HG03064 (cell line): ENCODE results near the gene SCARB2.

Experiments used
- ATAC-seq: cut with Tn5 transposase; IDR thresholded peaks from one replicate; pipeline ENCODE4 v1.9.1; 2021; ENCODE audit warnings: low read depth; ENCODE audit not compliant: unreplicated experiment

SCARB2 gene

GRCh38 chr4:76233083-76233482 lies 19.5 kb upstream of the SCARB2 start:
- ATAC-seq, result no peak

GRCh38 chr4:76232681-76233080 lies 19.1 kb upstream of the SCARB2 start:
- no peak for ATAC-seq

DNA sequence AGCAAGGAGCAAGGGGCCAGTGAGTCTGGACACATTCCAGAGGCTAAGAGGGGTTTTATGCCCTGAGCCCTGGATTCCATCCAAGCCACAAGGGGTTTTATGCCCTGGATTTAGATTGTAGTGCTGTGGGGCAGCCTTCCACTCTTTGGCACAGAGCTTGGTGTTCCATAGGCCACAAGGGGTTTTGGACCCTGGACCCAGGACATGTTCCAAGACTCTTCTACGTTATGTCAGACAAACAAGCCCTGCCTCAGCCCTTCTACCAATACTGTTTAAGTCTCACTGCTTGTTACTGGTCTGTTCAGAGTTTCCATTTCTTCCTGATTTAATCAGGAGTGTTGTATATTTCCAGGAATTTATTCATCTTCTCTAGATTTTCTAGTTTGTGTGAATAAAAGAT lies 12.8 kb upstream of the SCARB2 start:
- ATAC-seq, result no peak

- ATAC-seq, result no peak
These were observed 10.5 kb upstream of the SCARB2 start for GRCh38 chr4:76224171-76224570.

DNA sequence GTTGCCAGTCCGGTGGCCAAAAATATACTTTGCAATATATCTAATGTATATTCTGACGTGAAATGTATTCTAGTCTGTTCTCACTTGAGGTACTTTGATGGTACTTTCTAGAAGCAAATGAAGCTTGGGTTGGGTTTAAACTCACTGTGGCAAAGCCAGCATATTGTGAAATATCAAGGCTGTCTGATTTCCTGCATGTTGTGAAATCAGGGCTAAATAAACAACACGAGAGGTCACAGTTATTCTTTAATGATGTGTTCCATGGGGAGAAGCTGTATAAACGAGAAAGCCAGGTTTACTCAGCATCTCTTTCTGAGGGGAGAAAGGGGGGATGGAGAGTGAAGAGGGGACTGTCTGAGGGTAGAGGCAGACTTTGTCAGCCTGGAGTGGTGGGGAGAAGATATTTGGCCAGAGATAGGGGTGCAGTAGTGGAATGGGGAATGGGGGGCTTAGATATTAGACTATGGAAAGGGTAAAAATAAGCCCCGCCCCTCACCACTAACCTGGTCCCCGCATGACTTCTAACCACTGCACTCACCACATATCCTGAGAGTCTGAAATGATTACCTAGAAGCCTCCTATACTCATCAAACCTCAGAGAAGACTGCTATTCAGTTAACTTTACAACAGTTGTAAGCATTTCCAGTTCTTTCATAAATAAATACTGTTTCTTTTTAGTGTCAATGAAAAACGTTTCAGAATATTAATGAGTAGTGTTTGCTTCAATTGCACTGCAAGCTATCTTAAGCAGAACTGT lies 5.9 kb upstream of the SCARB2 start:
- ATAC-seq, result no peak

GRCh38 chr4:76216975-76217814 lies 3.6 kb upstream of the SCARB2 start:
- ATAC-seq, result no peak

DNA sequence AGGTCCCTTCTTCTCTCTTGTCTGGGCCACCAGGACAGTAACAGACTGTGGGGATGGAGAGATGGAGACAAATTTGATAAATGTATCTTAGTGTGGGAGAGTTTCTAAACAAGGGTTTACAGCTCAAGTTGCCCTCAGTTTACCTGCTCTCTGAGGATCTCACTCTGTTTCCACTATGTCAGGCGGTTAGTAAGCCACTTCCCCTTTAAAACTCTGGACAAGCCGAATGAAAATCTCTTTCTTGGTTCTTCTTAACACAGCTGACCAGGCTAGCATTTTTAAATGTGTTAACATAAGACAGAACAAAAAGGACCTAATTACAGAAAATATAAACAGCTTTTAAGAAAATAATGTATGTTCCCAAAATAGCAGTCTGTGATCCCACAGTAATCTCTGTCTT lies 2.9 kb upstream of the SCARB2 start:
- no peak for ATAC-seq

- no peak for ATAC-seq
These were observed 1.5 kb upstream of the SCARB2 start for GRCh38 chr4:76215077-76215476.

GRCh38 chr4:76214177-76214675 lies 602 bp upstream of the SCARB2 start:
- no peak for ATAC-seq

DNA sequence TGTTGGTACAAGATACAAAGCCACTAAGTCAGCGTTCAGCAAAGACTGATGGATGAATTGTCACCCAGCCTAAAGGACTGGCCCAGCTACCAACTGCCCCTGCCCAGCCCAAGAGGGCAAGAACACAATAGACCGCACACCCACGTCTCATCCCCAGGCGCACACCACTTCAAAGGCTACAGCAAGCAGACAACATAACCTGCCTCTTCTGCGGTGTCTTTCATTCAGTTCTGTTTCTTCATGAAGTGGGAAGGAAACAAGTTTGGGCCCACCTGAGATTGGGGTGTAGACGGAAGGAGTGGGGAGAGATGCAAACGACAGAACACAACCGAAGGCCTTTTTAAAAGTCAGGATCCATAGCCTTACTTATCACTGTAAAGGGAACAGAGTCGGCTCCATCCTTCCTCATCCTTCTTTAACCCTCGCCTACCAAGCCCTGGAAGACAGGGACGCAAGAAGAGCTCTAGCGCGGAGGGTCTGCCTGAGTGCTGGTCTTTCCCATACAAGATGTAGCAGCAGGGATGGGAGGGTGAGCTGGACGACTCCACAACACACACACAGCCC lies 691 bp downstream of the SCARB2 start:
- ATAC-seq, result no peak

DNA sequence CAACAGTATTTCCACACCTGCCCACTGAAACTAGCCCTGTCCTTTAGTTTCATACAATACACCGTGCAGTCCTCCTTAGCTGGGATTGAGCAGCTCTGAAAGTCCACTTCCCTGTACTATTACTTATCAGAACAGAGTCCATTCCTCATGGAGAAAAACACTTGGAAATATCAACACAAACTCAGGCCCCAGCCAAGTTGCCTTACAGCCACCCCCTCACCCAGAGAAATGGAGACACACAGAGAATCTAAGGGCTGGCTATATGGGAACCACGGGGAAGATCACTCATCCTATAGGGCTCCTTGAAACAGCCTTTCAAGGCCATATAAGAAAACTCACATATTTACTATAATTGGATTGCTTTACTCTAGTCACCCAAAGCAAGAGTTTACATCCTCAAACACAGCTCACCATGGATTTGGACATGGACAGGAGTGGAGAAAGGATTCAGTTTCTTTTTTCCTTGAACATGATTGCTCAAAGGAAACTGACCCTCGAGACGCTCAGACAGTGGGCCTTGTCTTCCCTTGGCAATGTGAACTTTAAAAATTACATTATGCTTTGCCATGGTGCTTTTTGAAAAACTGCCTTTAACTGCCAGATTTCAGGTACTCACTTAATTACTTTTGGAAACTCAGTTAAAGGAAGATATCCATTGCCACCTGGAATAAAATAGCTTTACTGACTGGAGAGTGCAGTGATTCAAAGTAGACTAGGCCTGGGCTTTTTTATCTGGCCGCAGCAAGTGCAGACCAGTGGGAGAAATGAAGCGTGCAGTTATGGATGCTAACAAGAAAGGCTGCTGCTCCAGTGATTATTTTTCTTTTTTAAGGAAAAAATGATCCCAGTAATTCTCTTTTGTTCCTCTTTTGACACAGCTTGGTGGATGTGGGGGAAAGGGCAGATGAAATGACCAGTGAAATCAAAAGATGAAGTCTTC lies 1.6 kb downstream of the SCARB2 start:
- no peak for ATAC-seq

- ATAC-seq, result no peak
These were observed 3.2 kb downstream of the SCARB2 start for GRCh38 chr4:76210452-76210851.

- no peak for ATAC-seq
These were observed 3.7 kb downstream of the SCARB2 start for GRCh38 chr4:76209881-76210280.

GRCh38 chr4:76208005-76208765 lies 5.4 kb downstream of the SCARB2 start:
- no peak for ATAC-seq

DNA sequence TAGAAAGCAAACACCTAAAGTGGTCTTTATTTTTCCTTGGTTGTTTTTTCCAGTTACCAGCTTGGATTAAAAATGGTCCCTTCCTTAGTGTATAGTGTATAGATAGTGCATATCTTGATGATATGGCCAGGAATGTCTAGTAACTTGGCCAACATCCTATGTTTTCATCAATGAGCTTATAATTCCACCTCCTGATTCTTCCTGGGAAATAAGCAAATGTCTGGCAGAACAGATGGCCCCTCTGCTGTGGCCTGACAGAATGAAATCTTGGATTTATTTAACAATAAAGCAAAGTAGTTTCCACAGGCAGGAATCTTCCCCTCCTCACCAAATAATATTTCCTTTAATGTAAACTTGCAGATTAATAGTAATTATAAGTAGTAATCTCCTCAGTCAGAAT lies 6.1 kb downstream of the SCARB2 start:
- ATAC-seq, result no peak

DNA sequence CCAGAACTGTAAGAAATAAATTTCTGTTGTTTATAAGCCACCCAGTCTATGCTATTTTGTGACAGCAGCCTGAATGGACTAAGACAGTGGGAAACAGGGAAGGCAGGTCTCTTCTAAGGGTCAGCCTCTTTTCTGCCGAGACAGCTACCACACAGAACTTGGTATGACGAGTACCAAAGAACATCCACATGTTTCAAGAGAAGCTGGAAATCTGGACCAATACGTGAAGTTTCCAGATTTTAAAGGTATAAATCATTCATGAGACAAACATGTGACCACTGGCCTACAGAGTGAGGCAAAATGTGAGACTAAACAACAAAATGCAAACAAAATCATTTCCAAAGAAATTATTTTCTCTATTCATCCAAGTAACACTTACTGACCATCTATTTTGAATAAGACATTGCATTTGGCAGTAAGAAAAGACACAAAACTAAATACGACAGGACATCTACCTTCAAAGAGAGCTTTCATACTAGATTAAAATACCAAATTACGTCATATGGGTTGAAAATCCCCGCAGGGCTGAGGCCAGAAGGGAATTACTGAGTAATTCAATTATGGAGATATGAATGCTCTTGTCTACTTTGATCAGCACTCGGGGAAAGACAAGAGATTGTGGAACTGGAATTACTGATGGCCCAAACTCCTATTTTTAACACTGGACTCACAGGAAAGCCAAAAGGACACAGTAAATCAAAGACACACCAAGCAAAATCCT lies 7.2 kb downstream of the SCARB2 start:
- no peak for ATAC-seq

DNA sequence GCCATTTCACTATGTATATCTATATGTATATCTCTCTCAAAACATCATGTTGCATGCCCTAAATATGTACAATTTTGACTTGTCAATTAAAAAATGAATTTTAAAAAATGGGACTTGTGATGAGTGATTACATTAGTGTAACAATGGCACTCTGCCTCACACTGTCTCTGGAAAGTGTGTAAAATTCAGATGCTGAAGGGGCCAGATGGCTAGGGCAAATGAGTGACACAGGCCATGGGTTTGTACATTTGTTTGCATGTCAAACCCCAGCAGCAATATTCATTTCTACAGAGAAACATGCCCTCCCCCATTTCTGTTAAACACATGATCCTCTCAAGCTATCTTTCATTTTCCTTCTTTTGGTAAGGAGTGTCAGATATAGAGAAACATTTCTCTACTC lies 8.1 kb downstream of the SCARB2 start:
- ATAC-seq, result no peak

DNA sequence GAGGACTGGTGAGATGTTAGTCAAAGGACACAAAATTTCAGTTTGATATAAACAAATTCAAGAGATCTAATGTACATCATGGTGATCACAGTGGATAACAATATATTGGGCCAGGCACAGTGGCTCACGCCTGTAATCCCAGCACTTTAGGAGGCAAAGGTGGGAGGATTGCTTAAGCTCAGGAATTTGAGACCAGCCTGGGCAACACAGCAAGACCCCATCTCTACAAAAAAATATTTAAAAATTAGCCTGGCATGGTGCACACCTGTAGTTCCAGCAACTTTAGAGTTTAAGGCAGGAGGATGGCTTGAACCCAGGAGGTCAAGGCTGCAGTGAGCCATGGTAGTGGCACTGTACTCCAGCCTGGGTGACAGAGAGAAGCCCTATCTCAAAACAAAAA lies 8.7 kb downstream of the SCARB2 start:
- ATAC-seq, result no peak

GRCh38 chr4:76203541-76203940 lies 10.1 kb downstream of the SCARB2 start:
- no peak for ATAC-seq
